GM12864 (cell line): Measurements from ENCODE around the gene PDE3A.

ENCODE experiments used
- DNase-seq: peaks from one replicate; pipeline ENCODE4 v3.0.0-alpha.2; 2011; ENCODE audit warnings: low read depth
- H3K4me3 ChIP-seq: 2 replicates; pipeline ENCODE4 v1.5.1; 2011; ENCODE audit warnings: mild to moderate bottlenecking, low read depth, low read length, control low read depth
- CTCF ChIP-seq: IDR thresholded peaks from 2 replicates; pipeline ENCODE4 v1.5.1; 2011; ENCODE audit warnings: low read depth, mild to moderate bottlenecking, moderate library complexity, low read length, control low read depth, inconsistent platforms; ENCODE audit errors: missing control alignments

Gene PDE3A

GRCh38 chr12:20578142-20578541, 209.8 kb downstream of the PDE3A start:
- no peak for DNase-seq
- TF ChIP-seq CTCF: no peak

GRCh38 chr12:20585055-20585625, 216.8 kb downstream of the PDE3A start:
- DNase-seq: no peak
- TF ChIP-seq CTCF: no peak
- no peak overlapping the region for H3K4me3 ChIP-seq

More at GRCh38 chr12:20578142-20578541, 209.8 kb downstream of the PDE3A start:
- no peak overlapping the region for H3K4me3 ChIP-seq

GRCh38 chr12:20585913-20586312, 217.6 kb downstream of the PDE3A start:
- no peak for DNase-seq
- no peak for TF ChIP-seq CTCF
- H3K4me3 ChIP-seq: no peak overlapping the region

- H3K4me3 ChIP-seq: no peak overlapping the region
- DNase-seq: no peak
- no peak for TF ChIP-seq CTCF
These were observed 219.7 kb downstream of the PDE3A start for GRCh38 chr12:20588042-20588441.

- no peak overlapping the region for H3K4me3 ChIP-seq
- no peak for TF ChIP-seq CTCF
- DNase-seq: no peak
These were observed 222.2 kb downstream of the PDE3A start for GRCh38 chr12:20590570-20590969.

- TF ChIP-seq CTCF: no peak
- no peak for DNase-seq
- no peak overlapping the region for H3K4me3 ChIP-seq
These were observed 224.2 kb downstream of the PDE3A start for GRCh38 chr12:20592556-20592955.

GRCh38 chr12:20593611-20594010, 225.3 kb downstream of the PDE3A start:
- TF ChIP-seq CTCF: no peak
- no peak overlapping the region for H3K4me3 ChIP-seq
- no peak for DNase-seq
